Vagina (tissue), 2 donors: ENCODE data around the gene NEDD4L.

ENCODE experiments used
- POLR2A ChIP-seq, 2 donors: fragments of 450-650 bp; IDR thresholded peaks; one replicate each; pipeline ENCODE4 v1.6.1; 2017; ENCODE audit warnings: antibody characterized with exemption in 2 of 2, mild to moderate bottlenecking in 2 of 2, moderate library complexity in 2 of 2
- TF ChIP-seq, protein P1 (sequence below), 3 experiments: fragments of 450-650 bp in 2 of 3; fragments of 200-600 bp in 1 of 3; sonication (generic) in 1 of 3; IDR thresholded peaks; one replicate each; pipeline ENCODE4 v1.5.1; 2017 to 2019; ENCODE audit warnings: antibody characterized with exemption in 3 of 3, mild to moderate bottlenecking in 2 of 3, moderate library complexity in 2 of 3

DNA sequence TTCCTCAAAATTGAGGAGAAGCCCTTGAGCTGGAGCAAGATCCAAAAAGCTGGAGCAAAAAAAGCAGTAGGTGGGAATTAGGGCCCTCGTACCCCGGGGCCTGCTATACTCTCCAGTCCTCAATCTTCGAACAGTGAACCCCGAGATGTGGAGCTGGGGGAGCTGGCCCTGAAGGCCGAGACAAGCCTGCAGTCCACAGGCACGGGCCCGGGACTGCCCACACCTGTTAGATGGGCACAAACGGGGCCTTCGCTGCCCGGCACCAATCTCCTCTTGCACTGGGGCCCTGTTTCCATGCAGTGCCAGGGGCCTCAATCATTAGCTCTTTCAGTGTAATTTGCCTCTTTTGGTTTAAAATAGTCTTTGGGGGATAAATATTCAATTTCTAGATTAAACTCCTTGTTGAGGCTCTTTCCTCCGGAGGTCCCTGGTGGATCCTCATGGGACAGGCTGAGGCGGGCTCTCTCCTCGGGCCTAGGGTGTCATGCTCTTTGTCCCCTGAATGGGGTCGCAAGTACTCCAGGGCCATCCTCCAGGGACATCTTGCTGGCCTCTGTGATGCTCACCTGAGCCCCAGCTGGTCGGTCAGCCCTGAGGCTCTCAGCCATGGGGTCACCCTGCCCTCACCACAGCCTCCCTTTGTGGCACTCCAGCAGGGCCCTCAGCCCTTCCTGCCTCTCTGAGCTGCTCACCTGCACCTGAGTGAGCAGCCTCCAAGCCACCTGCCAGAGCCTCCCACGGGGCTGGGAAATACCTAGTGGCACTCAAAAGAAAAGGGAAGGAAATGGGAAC lies 361.3 kb downstream of the NEDD4L start:
- TF ChIP-seq, protein P1, sequence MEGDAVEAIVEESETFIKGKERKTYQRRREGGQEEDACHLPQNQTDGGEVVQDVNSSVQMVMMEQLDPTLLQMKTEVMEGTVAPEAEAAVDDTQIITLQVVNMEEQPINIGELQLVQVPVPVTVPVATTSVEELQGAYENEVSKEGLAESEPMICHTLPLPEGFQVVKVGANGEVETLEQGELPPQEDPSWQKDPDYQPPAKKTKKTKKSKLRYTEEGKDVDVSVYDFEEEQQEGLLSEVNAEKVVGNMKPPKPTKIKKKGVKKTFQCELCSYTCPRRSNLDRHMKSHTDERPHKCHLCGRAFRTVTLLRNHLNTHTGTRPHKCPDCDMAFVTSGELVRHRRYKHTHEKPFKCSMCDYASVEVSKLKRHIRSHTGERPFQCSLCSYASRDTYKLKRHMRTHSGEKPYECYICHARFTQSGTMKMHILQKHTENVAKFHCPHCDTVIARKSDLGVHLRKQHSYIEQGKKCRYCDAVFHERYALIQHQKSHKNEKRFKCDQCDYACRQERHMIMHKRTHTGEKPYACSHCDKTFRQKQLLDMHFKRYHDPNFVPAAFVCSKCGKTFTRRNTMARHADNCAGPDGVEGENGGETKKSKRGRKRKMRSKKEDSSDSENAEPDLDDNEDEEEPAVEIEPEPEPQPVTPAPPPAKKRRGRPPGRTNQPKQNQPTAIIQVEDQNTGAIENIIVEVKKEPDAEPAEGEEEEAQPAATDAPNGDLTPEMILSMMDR (IDR thresholded peaks at IDR 0.05): no peak
- no peak for TF ChIP-seq POLR2A (IDR thresholded peaks at IDR 0.05)
